ENCODE measurements around the gene SIT1. TPM values are rescaled to one million over a fixed set of nuclear protein-coding genes. Genes with fewer than 3 reads are reported as not detected.

Gene SIT1
- total RNA-seq, 2 experiments from 2014 or later: 121 to 176 TPM

DNA sequence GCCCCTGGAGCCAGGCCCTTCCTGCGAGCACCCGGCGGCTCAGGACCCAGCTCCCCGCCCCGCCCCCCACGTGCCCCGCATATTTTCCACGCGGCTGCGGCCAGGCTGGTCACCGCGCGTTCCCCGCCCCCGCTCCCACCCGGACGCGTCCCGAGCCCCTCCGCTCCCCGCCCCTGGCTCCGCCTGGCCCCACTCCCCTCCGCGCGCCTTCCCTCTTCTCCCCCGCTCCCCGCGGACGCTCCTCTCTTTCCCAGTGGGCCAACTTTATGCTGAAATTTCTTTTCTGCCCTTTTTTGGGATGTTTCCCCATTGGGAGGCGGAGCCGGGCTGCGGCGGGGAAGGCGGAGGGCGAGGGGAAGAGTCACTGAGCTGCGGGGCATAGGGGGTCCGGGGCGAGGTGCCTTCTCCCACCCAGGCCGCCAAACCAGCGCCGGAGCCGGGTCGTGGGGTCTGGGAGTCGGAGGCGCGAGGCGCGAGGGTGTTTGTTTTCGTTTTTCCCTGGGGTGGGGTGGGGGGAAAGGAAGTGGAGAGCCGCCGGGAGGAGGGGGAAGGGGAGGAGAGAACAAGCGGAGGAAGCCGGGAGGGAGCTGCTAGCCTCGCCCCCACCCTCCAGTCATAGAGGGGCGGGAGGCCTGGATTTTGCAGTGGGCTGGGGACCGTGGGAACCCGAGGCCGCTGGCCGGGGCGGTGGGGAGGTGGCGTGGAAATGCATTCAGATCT lies 40.0 kb upstream of the SIT1 start:
- Histone ChIP-seq H3K4me1 (ENCODE audit: insufficient read depth, low read length, poor library complexity, severe bottlenecking) (peaks cover 46% of the 10 kb centered on the region), H2AFZ (ENCODE audit: low read length) (peak overlapping the region; percentile 65), H3K79me2 (ENCODE audit: insufficient read depth, low read depth, low read length) (no peaks in the 10 kb centered on the region), H3K9me3 (ENCODE audit: low read length) (no peaks in the 10 kb centered on the region), H3K27ac (ENCODE audit: low read depth, low read length, poor library complexity, severe bottlenecking) (no peak overlapping the region), H3K36me3 (ENCODE audit: insufficient read depth, low read length) (peaks cover 4% of the 10 kb centered on the region), H3K4me2 (ENCODE audit: low read length) (peak overlapping the region; percentile 66), H4K20me1 (ENCODE audit: insufficient read depth, low read length) (no peaks in the 10 kb centered on the region), H3K4me3 (ENCODE audit: low read depth, low read length, poor library complexity, severe bottlenecking) (peak overlapping the region; percentile 54), H3K9me2 (ENCODE audit: insufficient read depth, low read length) (no peaks in the 10 kb centered on the region)
- ChIA-PET CTCF (ENCODE audit: unreplicated experiment) (no interaction called here), POLR2A (interaction anchor here (0.6 to 1.4 kb wide), 5 partner anchors 10 to 38 kb away, joined by 3 to 6 read pairs (median 5); partner anchors contain the start of gene ARHGEF39)
- DNase-seq (ENCODE audit: low spot score): no peak
- TF ChIP-seq, protein P1, sequence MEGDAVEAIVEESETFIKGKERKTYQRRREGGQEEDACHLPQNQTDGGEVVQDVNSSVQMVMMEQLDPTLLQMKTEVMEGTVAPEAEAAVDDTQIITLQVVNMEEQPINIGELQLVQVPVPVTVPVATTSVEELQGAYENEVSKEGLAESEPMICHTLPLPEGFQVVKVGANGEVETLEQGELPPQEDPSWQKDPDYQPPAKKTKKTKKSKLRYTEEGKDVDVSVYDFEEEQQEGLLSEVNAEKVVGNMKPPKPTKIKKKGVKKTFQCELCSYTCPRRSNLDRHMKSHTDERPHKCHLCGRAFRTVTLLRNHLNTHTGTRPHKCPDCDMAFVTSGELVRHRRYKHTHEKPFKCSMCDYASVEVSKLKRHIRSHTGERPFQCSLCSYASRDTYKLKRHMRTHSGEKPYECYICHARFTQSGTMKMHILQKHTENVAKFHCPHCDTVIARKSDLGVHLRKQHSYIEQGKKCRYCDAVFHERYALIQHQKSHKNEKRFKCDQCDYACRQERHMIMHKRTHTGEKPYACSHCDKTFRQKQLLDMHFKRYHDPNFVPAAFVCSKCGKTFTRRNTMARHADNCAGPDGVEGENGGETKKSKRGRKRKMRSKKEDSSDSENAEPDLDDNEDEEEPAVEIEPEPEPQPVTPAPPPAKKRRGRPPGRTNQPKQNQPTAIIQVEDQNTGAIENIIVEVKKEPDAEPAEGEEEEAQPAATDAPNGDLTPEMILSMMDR (conservative IDR thresholded peaks at IDR 0.05; ENCODE audit: low read length): no peak
- TF ChIP-seq EZH2phosphoT487 (IDR thresholded peaks at IDR 0.05; ENCODE audit: borderline replicate concordance, low read depth, low read length): no peak
- no TSS peak for BruUV-seq (replicated peaks)
- intact Hi-C loops (cut with micrococcal nuclease; ENCODE audit: unreplicated experiment): no loop called here

DNA sequence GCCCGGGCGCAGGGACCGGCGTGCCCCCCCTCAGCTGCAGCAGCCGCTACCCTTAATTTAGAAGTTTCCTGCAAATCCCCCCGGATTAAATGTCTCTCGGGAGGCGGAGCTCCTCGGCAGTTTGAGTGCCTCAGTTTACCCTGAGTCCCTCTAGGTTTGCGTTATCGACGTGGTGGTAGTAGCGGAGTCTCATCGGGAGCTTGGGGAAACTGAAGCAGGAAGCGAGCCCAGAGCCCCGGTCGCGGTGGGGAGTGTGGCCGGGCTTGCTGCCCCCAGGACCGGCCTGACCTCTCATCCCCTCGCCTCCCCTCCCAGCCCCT lies 39.5 kb upstream of the SIT1 start:
- Histone ChIP-seq H3K4me3 (ENCODE audit: low read depth, low read length, poor library complexity, severe bottlenecking) (peak overlapping the region; percentile 54), H3K4me1 (ENCODE audit: insufficient read depth, low read length, poor library complexity, severe bottlenecking) (peaks cover 46% of the 10 kb centered on the region), H4K20me1 (ENCODE audit: insufficient read depth, low read length) (no peaks in the 10 kb centered on the region), H3K27ac (ENCODE audit: low read depth, low read length, poor library complexity, severe bottlenecking) (no peak overlapping the region), H3K79me2 (ENCODE audit: insufficient read depth, low read depth, low read length) (no peaks in the 10 kb centered on the region), H3K9me3 (ENCODE audit: low read length) (no peaks in the 10 kb centered on the region), H3K4me2 (ENCODE audit: low read length) (peak overlapping the region; percentile 66), H3K9me2 (ENCODE audit: insufficient read depth, low read length) (no peaks in the 10 kb centered on the region), H3K36me3 (ENCODE audit: insufficient read depth, low read length) (no peaks in the 10 kb centered on the region), H2AFZ (ENCODE audit: low read length) (peak overlapping the region; percentile 21; the same call in 1 of the 2 replicates)
- ChIA-PET POLR2A (interaction anchor here (0.6 to 1.0 kb wide), 4 partner anchors 9 to 38 kb away, joined by 3 to 5 read pairs (median 4); no protein-coding TSS in a partner anchor), CTCF (ENCODE audit: unreplicated experiment) (no interaction called here)
- no peak for TF ChIP-seq EZH2phosphoT487 (IDR thresholded peaks at IDR 0.05; ENCODE audit: borderline replicate concordance, low read depth, low read length)
- TF ChIP-seq, protein P1 (conservative IDR thresholded peaks at IDR 0.05; ENCODE audit: low read length): no peak
- intact Hi-C loops (cut with micrococcal nuclease; ENCODE audit: unreplicated experiment): no loop called here
- no peak for DNase-seq (ENCODE audit: low spot score)
- BruUV-seq (replicated peaks): no TSS peak

Measured in OCI-LY7 (cell line).